T-helper 17 cell (primary cell): ENCODE results near the gene TNFRSF18. TPM values are rescaled to one million over a fixed set of nuclear protein-coding genes. Genes with fewer than 3 reads are reported as not detected.

Experiments used
- ATAC-seq: fragments of 150-1000 bp; cut with Tn5 transposase; 2 replicates; pipeline ENCODE4 v1.10.0; 2021; ENCODE audit warnings: mild to moderate bottlenecking, moderate library complexity
- DNase-seq, 3 donors: peaks; one replicate each; pipeline versions ENCODE4 v3.0.0 to v3.0.0-alpha.2; 2020 to 2021
- H3K9me3 ChIP-seq: one replicate; pipeline ENCODE4 v1.7.0; 2013; ENCODE audit warnings: low read length, mild to moderate bottlenecking; ENCODE audit not compliant: control insufficient read depth, poor library complexity, severe bottlenecking
- H3K27ac Mint-ChIP-seq: one replicate; pipeline ENCODE4 v1.8.0; 2022; ENCODE audit warnings: mild to moderate bottlenecking, moderate library complexity, mixed read lengths
- H3K27me3 Mint-ChIP-seq: one replicate; pipeline ENCODE4 v1.8.0; 2022; ENCODE audit warnings: mixed read lengths
- H3K36me3 Mint-ChIP-seq: one replicate; pipeline ENCODE4 v1.8.0; 2022; ENCODE audit warnings: low read depth, mixed read lengths
- H3K4me1 Mint-ChIP-seq: one replicate; pipeline ENCODE4 v1.8.0; 2022; ENCODE audit warnings: mild to moderate bottlenecking, mixed read lengths
- H3K4me3 Mint-ChIP-seq: one replicate; pipeline ENCODE4 v1.8.0; 2022; ENCODE audit warnings: mild to moderate bottlenecking, moderate library complexity, mixed read lengths
- total RNA-seq, 4 donors: library from RNA in 2 of 4; stranded (reverse) in 2 of 4; gene quantifications; one replicate each; pipeline ENCODE4 v1.2.3 and lab custom pipeline; 2022 to 2026

The TNFRSF18 gene
- total RNA-seq, 2 donors from 2014 or later = 47.9 to 80.4 TPM

GRCh38 chr1:1167398-1167821, 39.0 kb downstream of the TNFRSF18 start:
- Mint-ChIP-seq H3K4me1 (peaks cover 13% of the 10 kb centered on the region), H3K4me3 (no peak overlapping the region), H3K27me3 (no peaks in the 10 kb centered on the region)

GRCh38 chr1:1166642-1167397, 39.6 kb downstream of the TNFRSF18 start:
- ATAC-seq = no peak
- H3K27ac Mint-ChIP-seq = no peak overlapping the region

More at GRCh38 chr1:1167398-1167821, 39.0 kb downstream of the TNFRSF18 start:
- no peaks in the 10 kb centered on the region for H3K9me3 ChIP-seq
- no peak for ATAC-seq
- H3K27ac Mint-ChIP-seq = no peak overlapping the region
- no peak for DNase-seq
- H3K36me3 Mint-ChIP-seq = no peaks in the 10 kb centered on the region

GRCh38 chr1:1165900-1166421, 40.4 kb downstream of the TNFRSF18 start:
- peaks cover 6% of the 10 kb centered on the region for H3K4me1 Mint-ChIP-seq
- ATAC-seq (no peak), DNase-seq (no peak)
- H3K27me3 Mint-ChIP-seq = no peaks in the 10 kb centered on the region
- peak overlapping the region; percentile 19 for H3K4me3 Mint-ChIP-seq
- no peaks in the 10 kb centered on the region for H3K36me3 Mint-ChIP-seq
- no peaks in the 10 kb centered on the region for H3K9me3 ChIP-seq
- no peak overlapping the region for H3K27ac Mint-ChIP-seq

More at GRCh38 chr1:1166642-1167397, 39.6 kb downstream of the TNFRSF18 start:
- no peak for DNase-seq
- H3K36me3 Mint-ChIP-seq = no peaks in the 10 kb centered on the region
- H3K4me3 Mint-ChIP-seq = no peak overlapping the region
- H3K9me3 ChIP-seq = no peaks in the 10 kb centered on the region
- peaks cover 7% of the 10 kb centered on the region for H3K4me1 Mint-ChIP-seq
- no peaks in the 10 kb centered on the region for H3K27me3 Mint-ChIP-seq

- ATAC-seq (no peak), DNase-seq (no peak)
- H3K27me3 Mint-ChIP-seq = no peaks in the 10 kb centered on the region
- no peak overlapping the region for H3K4me3 Mint-ChIP-seq
- peaks cover 6% of the 10 kb centered on the region for H3K4me1 Mint-ChIP-seq
- no peaks in the 10 kb centered on the region for H3K9me3 ChIP-seq
- H3K36me3 Mint-ChIP-seq = no peaks in the 10 kb centered on the region
- no peak overlapping the region for H3K27ac Mint-ChIP-seq
These were observed 40.9 kb downstream of the TNFRSF18 start for GRCh38 chr1:1165485-1165884.

- DNase-seq = no peak
- H3K27ac Mint-ChIP-seq = no peak overlapping the region
- H3K27me3 Mint-ChIP-seq = no peaks in the 10 kb centered on the region
- peaks cover 3% of the 10 kb centered on the region for H3K4me1 Mint-ChIP-seq
- H3K36me3 Mint-ChIP-seq = no peaks in the 10 kb centered on the region
- no peak for ATAC-seq
- H3K4me3 Mint-ChIP-seq = no peak overlapping the region
- no peaks in the 10 kb centered on the region for H3K9me3 ChIP-seq
These were observed 41.5 kb downstream of the TNFRSF18 start for GRCh38 chr1:1164701-1165451.

GRCh38 chr1:1164361-1164700, 42.1 kb downstream of the TNFRSF18 start:
- Mint-ChIP-seq H3K36me3 (no peaks in the 10 kb centered on the region), H3K27ac (no peak overlapping the region), H3K4me3 (no peak overlapping the region), H3K4me1 (peaks cover 2% of the 10 kb centered on the region), H3K27me3 (no peaks in the 10 kb centered on the region)
- no peaks in the 10 kb centered on the region for H3K9me3 ChIP-seq
- DNase-seq = no peak
- ATAC-seq = no peak

- Mint-ChIP-seq H3K4me1 (peaks cover 2% of the 10 kb centered on the region), H3K27ac (no peak overlapping the region), H3K27me3 (no peaks in the 10 kb centered on the region), H3K4me3 (no peak overlapping the region), H3K36me3 (no peaks in the 10 kb centered on the region)
- ATAC-seq (no peak), DNase-seq (no peak)
- no peaks in the 10 kb centered on the region for H3K9me3 ChIP-seq
These were observed 42.8 kb downstream of the TNFRSF18 start for GRCh38 chr1:1163538-1164070.

- no peaks in the 10 kb centered on the region for H3K9me3 ChIP-seq
- Mint-ChIP-seq H3K4me1 (peaks cover 2% of the 10 kb centered on the region), H3K4me3 (no peak overlapping the region), H3K27ac (no peak overlapping the region), H3K36me3 (no peaks in the 10 kb centered on the region), H3K27me3 (no peaks in the 10 kb centered on the region)
- DNase-seq (no peak), ATAC-seq (no peak)
These were observed 43.5 kb downstream of the TNFRSF18 start for GRCh38 chr1:1162597-1163537.

- no peak overlapping the region for H3K4me3 Mint-ChIP-seq
- no peaks in the 10 kb centered on the region for H3K36me3 Mint-ChIP-seq
- H3K4me1 Mint-ChIP-seq = peaks cover 2% of the 10 kb centered on the region
- ATAC-seq (no peak), DNase-seq (no peak)
- H3K27me3 Mint-ChIP-seq = no peaks in the 10 kb centered on the region
- H3K9me3 ChIP-seq = no peaks in the 10 kb centered on the region
- no peak overlapping the region for H3K27ac Mint-ChIP-seq
These were observed 44.7 kb downstream of the TNFRSF18 start for GRCh38 chr1:1161683-1162079.

- no peaks in the 10 kb centered on the region for H3K27me3 Mint-ChIP-seq
- peaks cover 2% of the 10 kb centered on the region for H3K4me1 Mint-ChIP-seq
- no peak overlapping the region for H3K4me3 Mint-ChIP-seq
- DNase-seq (no peak), ATAC-seq (no peak)
- H3K36me3 Mint-ChIP-seq = no peaks in the 10 kb centered on the region
- no peaks in the 10 kb centered on the region for H3K9me3 ChIP-seq
- no peak overlapping the region for H3K27ac Mint-ChIP-seq
These were observed 45.2 kb downstream of the TNFRSF18 start for GRCh38 chr1:1161078-1161682.

- H3K9me3 ChIP-seq = no peaks in the 10 kb centered on the region
- H3K36me3 Mint-ChIP-seq = no peaks in the 10 kb centered on the region
- DNase-seq (no peak), ATAC-seq (no peak)
- H3K4me1 Mint-ChIP-seq = no peaks in the 10 kb centered on the region
- peak overlapping the region; percentile 21 for H3K27ac Mint-ChIP-seq
- H3K4me3 Mint-ChIP-seq = no peak overlapping the region
- no peaks in the 10 kb centered on the region for H3K27me3 Mint-ChIP-seq
These were observed 46.0 kb downstream of the TNFRSF18 start for GRCh38 chr1:1160281-1160930.
